Measurements from ENCODE around the gene GRB14.
"Not testable (repeated sequence)": the region's sequence is repeated elsewhere in the genome, so short reads cannot be mapped to it uniquely, and the experiment has no call there.

Gene GRB14

GRCh38 chr2:164620873-164621763 lies at the start of gene GRB14:
Gene GRB14 (minus strand): TSS chr2:164621482. CDS start chr2:164621309, 173 bp downstream.
- DNase-seq (ENCODE audit: low read depth in 2 of 2), result no peak

GRCh38 chr2:164669291-164669690 lies 48.0 kb upstream of the GRB14 start:
- DNase-seq (ENCODE audit: low read depth in 2 of 2), result no peak

- no peak for DNase-seq (ENCODE audit: low read depth in 2 of 2)
Measured at GRCh38 chr2:164667566-164667965, 46.3 kb upstream of the GRB14 start.

DNA sequence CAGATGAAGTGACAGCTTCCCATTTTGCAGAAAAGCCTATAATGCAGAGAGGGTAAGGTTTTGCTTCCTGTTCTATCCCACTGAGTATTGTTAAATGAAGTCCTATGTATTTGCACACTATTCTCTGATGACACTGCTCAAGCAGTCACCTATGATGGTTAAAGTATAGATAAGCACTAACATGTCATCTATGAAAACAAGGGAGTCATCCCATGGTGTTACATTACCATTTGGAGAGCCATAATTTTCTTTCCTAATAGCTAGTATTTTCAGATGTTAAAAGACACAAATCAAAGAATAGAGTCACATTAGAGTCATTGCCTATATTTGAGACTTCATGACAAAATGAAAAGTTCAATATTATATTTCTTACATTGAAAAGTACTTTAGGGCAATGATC lies 42.8 kb upstream of the GRB14 start:
- DNase-seq (ENCODE audit: low read depth in 2 of 2), result no peak

GRCh38 chr2:164662868-164663631 lies 41.8 kb upstream of the GRB14 start:
- no peak for DNase-seq (ENCODE audit: low read depth in 2 of 2)

- no peak for DNase-seq (ENCODE audit: low read depth in 2 of 2)
Measured at GRCh38 chr2:164662066-164662465, 40.8 kb upstream of the GRB14 start.

- no peak for DNase-seq (ENCODE audit: low read depth in 2 of 2)
Measured at GRCh38 chr2:164661349-164661748, 40.1 kb upstream of the GRB14 start.

DNA sequence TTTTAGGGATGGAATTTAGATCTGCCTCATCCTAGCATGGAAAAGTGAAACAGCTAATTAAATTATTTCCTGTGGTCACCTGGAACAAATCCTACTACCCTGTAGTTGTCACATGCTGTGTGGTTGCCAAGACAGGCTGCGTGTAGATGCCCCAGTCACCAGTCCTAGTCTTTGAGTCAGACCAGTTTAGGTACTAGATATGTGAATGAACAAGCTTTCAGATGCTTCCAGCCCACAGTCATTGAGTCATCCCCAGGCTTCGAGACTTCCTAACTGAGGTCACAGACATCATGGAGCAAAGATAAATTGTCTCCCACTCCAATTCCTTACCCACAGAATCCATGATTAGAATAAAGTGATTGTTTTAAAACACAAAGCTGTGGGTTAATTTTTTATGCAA lies 35.8 kb upstream of the GRB14 start:
- DNase-seq (ENCODE audit: low read depth in 2 of 2), result no peak

DNA sequence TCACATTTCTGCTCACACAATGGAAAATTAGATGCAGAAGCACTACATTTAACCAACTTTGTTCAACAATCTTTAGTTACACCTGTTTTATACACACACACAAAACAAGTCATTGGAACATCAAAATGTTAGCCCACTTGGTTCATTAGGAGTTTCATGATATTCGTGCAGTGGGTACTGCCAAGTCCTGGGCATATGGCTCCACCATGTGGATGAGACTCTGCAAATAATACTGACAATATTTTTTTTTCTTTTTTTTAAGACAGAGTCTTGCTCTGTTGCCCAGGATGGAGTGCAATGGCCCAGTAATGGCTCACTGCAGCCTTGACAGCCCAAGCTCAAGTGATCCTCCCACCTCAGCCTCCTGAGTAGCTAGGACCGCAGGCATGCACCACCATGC lies 34.5 kb upstream of the GRB14 start:
- no peak for DNase-seq (ENCODE audit: low read depth in 2 of 2)

GRCh38 chr2:164655336-164655735 lies 34.1 kb upstream of the GRB14 start:
- DNase-seq (ENCODE audit: low read depth in 2 of 2), result no peak

GRCh38 chr2:164651361-164651760 lies 30.1 kb upstream of the GRB14 start:
- DNase-seq (ENCODE audit: low read depth in 2 of 2), result no peak

DNA sequence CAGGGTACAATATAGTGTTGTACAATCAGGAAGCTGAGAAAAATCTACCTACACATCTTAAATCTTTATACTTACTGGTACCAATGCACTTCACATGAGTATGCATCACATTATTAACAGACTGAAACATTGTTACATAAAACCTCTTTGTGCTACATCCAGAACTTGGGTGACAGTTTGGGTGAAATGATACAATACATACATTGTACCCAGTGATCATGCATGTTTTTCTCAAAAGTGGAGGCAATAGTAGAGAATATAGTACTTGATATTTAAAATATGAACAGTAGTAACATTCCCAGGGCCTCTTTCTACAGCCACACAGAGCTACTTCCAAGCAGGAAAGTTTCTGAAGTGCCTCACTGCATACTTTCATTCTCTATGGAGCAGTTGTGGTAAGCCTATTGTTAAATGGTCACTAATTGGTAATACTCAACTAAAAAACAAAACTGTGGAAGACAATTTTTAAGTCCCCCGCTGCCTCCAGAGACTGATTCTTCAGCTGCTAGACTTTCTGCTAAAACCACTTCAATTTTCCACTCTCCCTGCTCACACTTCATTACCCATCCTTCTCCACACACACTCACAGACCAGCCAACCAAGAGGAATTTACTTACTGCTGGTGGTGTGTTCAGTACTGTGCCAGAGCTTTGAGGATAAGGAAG lies 22.9 kb upstream of the GRB14 start:
- DNase-seq (ENCODE audit: low read depth in 2 of 2), result no peak

- no peak for DNase-seq (ENCODE audit: low read depth in 2 of 2)
Measured at GRCh38 chr2:164642946-164643555, 21.8 kb upstream of the GRB14 start.

DNA sequence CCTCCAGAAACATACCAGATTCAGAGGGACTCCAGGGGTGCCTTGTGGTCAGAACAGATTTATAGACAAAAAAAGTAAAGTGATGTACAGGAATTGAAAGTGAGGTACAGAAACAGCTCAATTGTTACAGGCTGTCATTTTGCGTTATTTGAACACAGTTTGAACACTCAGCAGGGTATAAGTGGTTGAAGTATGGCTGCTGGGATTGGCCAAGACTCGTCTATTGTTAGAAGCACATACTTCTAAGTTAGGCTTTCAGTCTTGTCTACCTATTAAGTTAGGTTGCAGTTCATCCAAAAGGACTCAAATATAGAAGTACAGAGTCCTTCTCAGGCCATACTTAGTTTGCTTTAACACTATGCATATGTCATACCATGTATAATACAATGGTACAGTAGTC lies 21.0 kb upstream of the GRB14 start:
- no peak for DNase-seq (ENCODE audit: low read depth in 2 of 2)

GRCh38 chr2:164628319-164628718 lies 7.0 kb upstream of the GRB14 start:
- DNase-seq (ENCODE audit: low read depth in 2 of 2), result not testable (repeated sequence)

GRCh38 chr2:164625378-164625971 lies 4.2 kb upstream of the GRB14 start:
- no peak for DNase-seq (ENCODE audit: low read depth in 2 of 2)

DNA sequence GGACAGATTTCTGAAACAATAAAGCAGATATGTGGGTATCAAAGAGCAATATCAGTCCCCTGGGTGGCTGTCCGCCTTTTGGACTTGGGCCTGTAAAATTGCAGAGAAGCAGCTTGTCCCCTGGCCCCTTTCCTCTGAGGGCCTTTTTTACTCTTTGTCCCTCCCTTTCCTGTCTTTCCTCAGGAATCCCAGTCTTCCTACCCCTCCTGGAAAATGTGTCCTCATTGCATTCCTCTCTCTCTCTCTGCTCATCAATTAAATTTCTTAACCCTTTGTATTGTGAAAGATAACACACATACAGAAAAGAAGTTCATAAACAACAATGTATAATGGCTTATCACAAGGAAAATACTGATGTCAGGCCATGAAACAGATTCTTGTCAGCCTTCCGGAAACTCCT lies 3.0 kb upstream of the GRB14 start:
- DNase-seq (ENCODE audit: low read depth in 2 of 2), result no peak

GRCh38 chr2:164622338-164623106 lies 1.2 kb upstream of the GRB14 start:
- DNase-seq (ENCODE audit: low read depth in 2 of 2), result no peak

GRCh38 chr2:164621764-164622105 lies 453 bp upstream of the GRB14 start:
- DNase-seq (ENCODE audit: low read depth in 2 of 2), result no peak

DNA sequence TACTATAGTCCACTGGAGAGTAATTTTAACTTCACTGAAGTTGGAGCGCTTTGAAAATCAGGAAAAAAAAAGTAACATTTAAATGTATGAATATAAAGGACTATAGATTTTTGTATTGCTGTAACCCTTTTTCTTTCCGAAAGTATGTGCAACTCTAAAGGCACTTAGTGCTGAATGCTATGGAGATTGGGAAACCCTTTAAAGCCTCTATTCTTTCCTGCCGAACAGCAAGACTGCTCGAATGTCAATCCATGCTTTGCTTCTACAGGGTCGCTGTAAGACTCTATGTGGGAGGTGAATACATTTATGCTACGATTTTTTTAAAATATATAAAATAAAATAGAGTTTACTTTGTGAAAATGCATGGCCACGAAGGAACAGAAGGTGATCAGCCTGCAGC lies 825 bp downstream of the GRB14 start:
- DNase-seq (ENCODE audit: low read depth in 2 of 2), result no peak

DNA sequence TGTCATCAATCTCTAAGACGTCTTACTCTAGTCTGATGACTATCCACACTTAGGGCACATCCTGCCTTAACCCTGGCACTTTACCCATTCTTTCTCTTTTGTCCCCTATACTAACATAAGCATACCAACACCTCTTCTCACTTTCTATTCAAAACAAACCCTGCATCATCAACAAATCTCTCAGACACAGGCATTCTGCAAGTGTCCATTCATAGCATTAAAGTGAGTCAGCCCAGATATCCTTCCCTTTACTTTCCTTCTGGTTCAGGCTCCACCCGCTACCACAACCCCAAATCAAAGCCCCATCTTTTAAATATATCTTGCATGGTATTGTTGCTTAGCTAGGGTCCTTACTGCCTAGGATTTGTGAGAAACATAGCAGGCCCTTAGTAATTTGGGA lies 3.8 kb downstream of the GRB14 start:
- no peak for DNase-seq (ENCODE audit: low read depth in 2 of 2)

Data from stimulated activated CD8-positive, alpha-beta memory T cell treated with anti-CD3 and anti-CD28 coated beads, Interleukin-2, amount 100 ng/mL, for 48 hours (primary cell).